OCI-LY7 (cell line): ENCODE results near the gene EDC3.

Source experiments
- EZH2phosphoT487 ChIP-seq: fragments of 200-600 bp; sonication (generic); IDR thresholded peaks from 2 replicates; pipeline ENCODE4 v1.6.1; 2018; ENCODE audit warnings: low read depth, borderline replicate concordance, mild to moderate bottlenecking, mixed run types, antibody characterized with exemption, low read length, moderate library complexity, mixed read lengths
- TF ChIP-seq, protein P1 (sequence below): fragments of 200-600 bp; sonication (generic); conservative IDR thresholded peaks from 2 replicates; pipeline ENCODE4 v1.5.1; 2014; ENCODE audit warnings: mild to moderate bottlenecking, antibody characterized with exemption, low read length, moderate library complexity, mixed read lengths

- TF ChIP-seq, protein P1, sequence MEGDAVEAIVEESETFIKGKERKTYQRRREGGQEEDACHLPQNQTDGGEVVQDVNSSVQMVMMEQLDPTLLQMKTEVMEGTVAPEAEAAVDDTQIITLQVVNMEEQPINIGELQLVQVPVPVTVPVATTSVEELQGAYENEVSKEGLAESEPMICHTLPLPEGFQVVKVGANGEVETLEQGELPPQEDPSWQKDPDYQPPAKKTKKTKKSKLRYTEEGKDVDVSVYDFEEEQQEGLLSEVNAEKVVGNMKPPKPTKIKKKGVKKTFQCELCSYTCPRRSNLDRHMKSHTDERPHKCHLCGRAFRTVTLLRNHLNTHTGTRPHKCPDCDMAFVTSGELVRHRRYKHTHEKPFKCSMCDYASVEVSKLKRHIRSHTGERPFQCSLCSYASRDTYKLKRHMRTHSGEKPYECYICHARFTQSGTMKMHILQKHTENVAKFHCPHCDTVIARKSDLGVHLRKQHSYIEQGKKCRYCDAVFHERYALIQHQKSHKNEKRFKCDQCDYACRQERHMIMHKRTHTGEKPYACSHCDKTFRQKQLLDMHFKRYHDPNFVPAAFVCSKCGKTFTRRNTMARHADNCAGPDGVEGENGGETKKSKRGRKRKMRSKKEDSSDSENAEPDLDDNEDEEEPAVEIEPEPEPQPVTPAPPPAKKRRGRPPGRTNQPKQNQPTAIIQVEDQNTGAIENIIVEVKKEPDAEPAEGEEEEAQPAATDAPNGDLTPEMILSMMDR: no peak
- no peak for TF ChIP-seq EZH2phosphoT487
Observed at GRCh38 chr15:74598126-74598842, 97.5 kb downstream of the EDC3 start.
